VCaP (cell line): ENCODE data around the gene RSAD1.

Experiments used
- H3K27ac ChIP-seq: fragments of 450-650 bp; 2 replicates; pipeline ENCODE4 v1.5.1; 2017
- TF ChIP-seq, protein P1 (sequence below): fragments of 450-650 bp; conservative IDR thresholded peaks from 2 replicates; pipeline ENCODE4 v1.5.1; 2017; ENCODE audit warnings: mild to moderate bottlenecking, moderate library complexity

RSAD1 gene

GRCh38 chr17:50518384-50519023, 39.8 kb downstream of the RSAD1 start:
- TF ChIP-seq, protein P1, sequence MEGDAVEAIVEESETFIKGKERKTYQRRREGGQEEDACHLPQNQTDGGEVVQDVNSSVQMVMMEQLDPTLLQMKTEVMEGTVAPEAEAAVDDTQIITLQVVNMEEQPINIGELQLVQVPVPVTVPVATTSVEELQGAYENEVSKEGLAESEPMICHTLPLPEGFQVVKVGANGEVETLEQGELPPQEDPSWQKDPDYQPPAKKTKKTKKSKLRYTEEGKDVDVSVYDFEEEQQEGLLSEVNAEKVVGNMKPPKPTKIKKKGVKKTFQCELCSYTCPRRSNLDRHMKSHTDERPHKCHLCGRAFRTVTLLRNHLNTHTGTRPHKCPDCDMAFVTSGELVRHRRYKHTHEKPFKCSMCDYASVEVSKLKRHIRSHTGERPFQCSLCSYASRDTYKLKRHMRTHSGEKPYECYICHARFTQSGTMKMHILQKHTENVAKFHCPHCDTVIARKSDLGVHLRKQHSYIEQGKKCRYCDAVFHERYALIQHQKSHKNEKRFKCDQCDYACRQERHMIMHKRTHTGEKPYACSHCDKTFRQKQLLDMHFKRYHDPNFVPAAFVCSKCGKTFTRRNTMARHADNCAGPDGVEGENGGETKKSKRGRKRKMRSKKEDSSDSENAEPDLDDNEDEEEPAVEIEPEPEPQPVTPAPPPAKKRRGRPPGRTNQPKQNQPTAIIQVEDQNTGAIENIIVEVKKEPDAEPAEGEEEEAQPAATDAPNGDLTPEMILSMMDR = no peak
- H3K27ac ChIP-seq = no peak overlapping the region

- TF ChIP-seq, protein P1 = no peak
- H3K27ac ChIP-seq = no peak overlapping the region
Observed at GRCh38 chr17:50519141-50519834, 40.6 kb downstream of the RSAD1 start.

GRCh38 chr17:50520483-50520882, 41.8 kb downstream of the RSAD1 start:
- TF ChIP-seq, protein P1 = no peak
- no peak overlapping the region for H3K27ac ChIP-seq

DNA sequence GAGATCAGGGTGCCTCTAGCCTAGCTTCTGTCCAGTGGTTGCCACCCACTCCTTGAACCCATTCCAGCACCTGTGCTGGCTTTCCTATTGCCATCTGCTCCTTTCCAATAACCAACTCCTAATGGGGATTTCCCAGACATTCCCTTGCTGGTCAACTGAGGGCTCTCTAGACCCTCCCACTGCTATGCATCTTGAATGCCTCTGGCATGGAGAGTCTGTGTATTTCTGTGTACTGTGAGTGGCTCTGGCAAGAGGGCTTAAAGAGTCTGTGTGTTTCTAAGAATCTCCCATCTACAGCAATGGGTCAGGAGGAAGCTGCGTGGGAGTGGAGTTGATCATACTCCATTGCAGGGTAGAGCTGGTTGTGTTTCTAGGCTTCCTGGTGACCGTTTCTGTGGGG, 42.9 kb downstream of the RSAD1 start:
- TF ChIP-seq, protein P1 = no peak
- H3K27ac ChIP-seq = no peak overlapping the region

- no peak overlapping the region for H3K27ac ChIP-seq
- TF ChIP-seq, protein P1 = no peak
Observed at GRCh38 chr17:50522766-50523165, 44.1 kb downstream of the RSAD1 start.

DNA sequence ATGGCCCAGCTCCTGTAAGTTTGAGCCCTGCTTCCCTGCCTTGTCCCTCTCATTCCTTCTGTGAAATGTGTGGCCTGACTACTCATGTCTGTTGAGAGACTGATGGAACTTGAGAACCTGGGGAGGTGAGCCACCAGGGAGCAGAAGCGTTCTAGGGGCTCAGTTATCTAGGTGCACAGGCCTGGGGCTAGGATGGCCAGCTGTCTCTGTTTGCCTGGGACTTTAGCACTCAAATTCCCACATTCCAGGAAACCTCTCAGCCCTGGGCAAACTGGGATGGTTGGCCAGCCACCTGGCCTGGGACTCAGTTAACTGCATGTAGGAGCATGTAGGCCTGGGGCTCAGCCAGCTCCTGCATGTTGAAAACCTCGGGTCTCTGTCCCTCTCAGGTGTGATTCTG, 44.5 kb downstream of the RSAD1 start:
- TF ChIP-seq, protein P1 = no peak
- H3K27ac ChIP-seq = no peak overlapping the region

DNA sequence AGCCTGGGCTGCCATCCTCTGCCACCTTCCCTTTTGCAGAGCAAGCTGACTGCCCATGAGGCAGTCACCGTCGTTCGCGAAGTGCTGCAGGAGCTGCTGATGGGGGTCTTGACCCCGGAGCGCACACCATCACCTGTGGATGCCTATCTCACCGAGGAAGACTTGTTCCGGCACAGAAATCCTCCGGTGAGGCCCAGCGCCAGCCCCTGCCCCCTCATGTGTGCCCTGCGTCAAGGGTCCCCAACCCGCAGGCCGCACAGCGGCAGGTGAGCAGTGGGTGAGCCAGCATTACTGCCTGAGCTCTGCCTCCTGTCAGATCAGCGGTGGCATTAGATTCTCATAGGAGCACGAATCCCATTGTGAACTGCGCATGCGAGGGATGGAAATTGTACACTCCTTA, 46.2 kb downstream of the RSAD1 start:
- no peak overlapping the region for H3K27ac ChIP-seq
- TF ChIP-seq, protein P1 = no peak
